Measurements from ENCODE around the gene STOX2. TPM values are rescaled to one million over a fixed set of nuclear protein-coding genes. Genes with fewer than 3 reads are reported as not detected.

Gene STOX2
- total and polyA plus RNA-seq, 2 of the 8 experiments (the other 6 are each of a cell fraction or from before 2014, with no cell fraction given) = 5.5 to 20.0 TPM

- 2% methylated on average over 47 of the region's 54 CpGs; no CpG with 5 or more reads in 1 of the 2 experiments for WGBS, 2 experiments (ENCODE audit: extremely low coverage in 1 of 2, insufficient coverage in 1 of 2, insufficient read length in 1 of 2, insufficient replicate concordance in 2 of 2, low coverage in 1 of 2, low lambda C conversion rate in 2 of 2, missing lambda C conversion rate in 1 of 2)
- Histone ChIP-seq H2BK120ac (replicated peaks; ENCODE audit: low read depth, low read length) (no peak overlapping the region), H4K8ac (ENCODE audit: extremely low read depth, insufficient read depth, low read length) (peak overlapping the region; percentile 45; the same call in 1 of the 2 replicates), H3K9me3 (ENCODE audit: insufficient read depth in 2 of 2, low read depth in 1 of 2, low read length in 1 of 2) (peaks cover 0 to 11% of the 10 kb centered on the region in 2 experiments; a peak in 2 of 4 replicates), H3K27ac (ENCODE audit: low read depth, low read length) (no peak overlapping the region), H2BK15ac (ENCODE audit: low read length) (0 out of 2 replicates have a peak overlapping the region, but pooled peaks have one; percentile 25), H3K4me1 (replicated peaks in 1 of 4; ENCODE audit: control insufficient read depth in 3 of 4, insufficient read depth in 4 of 4, low read length in 3 of 4) (peaks cover 4 to 9% (median 5%) of the 10 kb centered on the region in 4 experiments; a peak in 4 of 7 replicates), H3K23ac (ENCODE audit: insufficient read length) (no peak overlapping the region), H3K18ac (ENCODE audit: extremely low read depth, low read length) (peak overlapping the region; percentile 64), H2BK5ac (ENCODE audit: low read depth, low read length) (no peak overlapping the region), H2AFZ (ENCODE audit: low read length) (no peak overlapping the region; the same call in 1 of the 2 replicates), H3K27me3 (replicated peaks in 1 of 4; ENCODE audit: control insufficient read depth in 3 of 4, extremely low read depth in 1 of 4, insufficient read depth in 3 of 4, low read length in 3 of 4) (peaks cover 5 to 50% (median 30%) of the 10 kb centered on the region in 4 experiments), H2BK20ac (ENCODE audit: low read length) (no peak overlapping the region), H2BK12ac (ENCODE audit: low read depth, low read length) (peak overlapping the region; percentile 52; the same call in 1 of the 2 replicates), H3K9ac (replicated peaks in 1 of 4; ENCODE audit: extremely low read depth in 1 of 4, low read depth in 3 of 4, low read length in 3 of 4) (peak overlapping the region; percentile 34 to 60 (median 44); a peak in 6 of 7 replicates), H3K56ac (replicated peaks; ENCODE audit: insufficient read length, low read depth, low read length) (no peak overlapping the region), H4K5ac (ENCODE audit: insufficient read length, low read depth, low read length) (no peak overlapping the region), H4K20me1 (replicated peaks in 1 of 2; ENCODE audit: control insufficient read depth in 1 of 2, insufficient read depth in 2 of 2, low read length in 2 of 2) (no peaks in the 10 kb centered on the region), H3K4me3 (ENCODE audit: extremely low read depth in 1 of 4, insufficient read depth in 2 of 4, low read depth in 3 of 4, low read length in 4 of 4) (peak overlapping the region; percentile 57 to 81 (median 63)), H3K79me2 (ENCODE audit: control insufficient read depth in 1 of 2, insufficient read depth in 2 of 2, low read length in 2 of 2) (peaks cover 0 to 32% of the 10 kb centered on the region in 2 experiments; a peak in 2 of 4 replicates), H2AK5ac (ENCODE audit: low read depth, low read length) (no peak overlapping the region), H3K4me2 (ENCODE audit: insufficient read depth in 1 of 2, low read depth in 2 of 2, low read length in 2 of 2) (peak overlapping the region; percentile 72 to 94), H3K36me3 (ENCODE audit: control insufficient read depth in 2 of 4, insufficient read depth in 4 of 4, low read length in 3 of 4) (no peaks in the 10 kb centered on the region), H3K4ac (replicated peaks; ENCODE audit: insufficient read length, low read depth, low read length) (no peak overlapping the region), H4K91ac (replicated peaks; ENCODE audit: insufficient read length, low read length) (peak overlapping the region; percentile 17), H3K14ac (ENCODE audit: insufficient read length) (no peak overlapping the region), H3K79me1 (ENCODE audit: low read depth, low read length) (peaks cover 2% of the 10 kb centered on the region; the same call in 1 of the 2 replicates), H3K23me2 (ENCODE audit: low read depth, low read length) (peaks cover 16% of the 10 kb centered on the region)
- peak; percentile 24 for FAIRE-seq
- CTCF ChIA-PET (ENCODE audit: partially characterized antibody) = interaction anchor here (0.6 to 1.7 kb wide), 8 partner anchors 13 to 194 kb away, joined by 3 to 6 read pairs (median 4); no protein-coding TSS in a partner anchor
- POLR2A ChIA-PET (ENCODE audit: partially characterized antibody) = interaction anchor here (0.7 to 1.6 kb wide), 13 partner anchors 8 to 314 kb away, joined by 3 to 8 read pairs (median 3); no protein-coding TSS in a partner anchor
- peak in 1 of 2 experiments; percentile 66 for DNase-seq (ENCODE audit: low read depth in 1 of 2, low spot score in 2 of 2)
- TF ChIP-seq KDM5A (IDR thresholded peaks at IDR 0.05; ENCODE audit: low read length) = no peak
- TF ChIP-seq BRCA1 (IDR thresholded peaks at IDR 0.05; ENCODE audit: low read depth, low read length) = no peak
- TF ChIP-seq RAD21 (IDR thresholded peaks at IDR 0.05 in 1 of 2, conservative IDR thresholded peaks at IDR 0.05 in 1 of 2; ENCODE audit: low read depth in 2 of 2, low read length in 2 of 2) = no peak
- peak; percentile 72 for TF ChIP-seq ASH2L (IDR thresholded peaks at IDR 0.05; ENCODE audit: low read length)
- TF ChIP-seq EGR1 (IDR thresholded peaks at IDR 0.05; ENCODE audit: borderline replicate concordance, low read depth, low read length) = no peak
- peak; percentile 65; the same call in 1 of the 2 replicates for TF ChIP-seq SUZ12 (IDR thresholded peaks at IDR 0.05; ENCODE audit: low read length)
- peak; percentile 83 for TF ChIP-seq KDM4A (IDR thresholded peaks at IDR 0.05; ENCODE audit: low read depth, low read length, severe bottlenecking)
- TF ChIP-seq YY1 (IDR thresholded peaks at IDR 0.05; ENCODE audit: low read depth, low read length) = peak; percentile 70; the same call in 1 of the 2 replicates
- TF ChIP-seq E2F6 (IDR thresholded peaks at IDR 0.05) = peak; percentile 80
These were observed 1.9 kb downstream of the STOX2 start for GRCh38 chr4:183906739-183907651.
